Prostate gland (tissue), 2 donors: Measurements from ENCODE around the gene KRTAP2-1. TPM values are rescaled to one million over a fixed set of nuclear protein-coding genes. Genes with fewer than 3 reads are reported as not detected.
"Not testable (repeated sequence)": the region's sequence is repeated elsewhere in the genome, so short reads cannot be mapped to it uniquely, and the experiment has no call there.

Source experiments
- DNase-seq: peaks from one replicate; pipeline ENCODE4 v3.0.0-alpha.2; 2019; ENCODE audit warnings: low spot score
- H3K27ac ChIP-seq, 2 donors: fragments of 200-600 bp; sonication (generic); 2 replicates each; pipeline ENCODE4 v1.5.1; 2017 to 2019
- H3K27me3 ChIP-seq: fragments of 200-600 bp; sonication (generic); replicated peaks from 2 replicates; pipeline ENCODE4 v1.5.1; 2019; ENCODE audit not compliant: insufficient read depth
- H3K36me3 ChIP-seq, 2 donors: fragments of 200-600 bp; sonication (generic); 1 replicate in 1 of 2; 2 replicates in 1 of 2; pipeline versions ENCODE4 v1.5.1 to v1.8.1; 2017 to 2019
- H3K4me1 ChIP-seq: fragments of 200-600 bp; sonication (generic); replicated peaks from 2 replicates; pipeline ENCODE4 v1.5.1; 2019
- H3K4me3 ChIP-seq, 2 donors: fragments of 200-600 bp; sonication (generic); 2 replicates each; pipeline ENCODE4 v1.5.1; 2017 to 2019
- H3K9me3 ChIP-seq: fragments of 200-600 bp; sonication (generic); 2 replicates; pipeline ENCODE4 v1.5.1; 2017
- CTCF ChIP-seq, 4 experiments: fragments of 200-600 bp in 2 of 4; fragments of 450-650 bp in 2 of 4; sonication (generic) in 2 of 4; IDR thresholded peaks; 1 replicate in 3 of 4; 2 replicates in 1 of 4; pipeline ENCODE4 v1.5.1; 2016 to 2019; ENCODE audit warnings: antibody characterized with exemption in 4 of 4, mild to moderate bottlenecking in 2 of 4, moderate library complexity in 2 of 4
- POLR2A ChIP-seq: fragments of 450-650 bp; IDR thresholded peaks from one replicate; pipeline ENCODE4 v1.6.1; 2016; ENCODE audit warnings: antibody characterized with exemption, mild to moderate bottlenecking
- POLR2AphosphoS5 ChIP-seq: sonication (generic); formaldehyde crosslinking; IDR thresholded peaks from one replicate; pipeline ENCODE4 v1.6.1; 2017; ENCODE audit warnings: antibody characterized with exemption
- WGBS: methylation state at CpG from one replicate; pipeline ENCODE4 v1.1.5; 2018; 5-methylcytosine and 5-hydroxymethylcytosine counted together
- intact Hi-C: fragments of 100-400 bp; cut with DNase I; formaldehyde crosslinking; loops from one replicate; pipeline ENCODE4 v1.14.2; 2022
- total RNA-seq, 2 donors: library from RNA; depleted of rRNA; stranded (reverse); fragments of >200 nt; gene quantifications; one replicate each; pipeline ENCODE4 v1.1.0, GENCODE V29; 2016

KRTAP2-1 gene
- total RNA-seq, 2 donors from 2014 or later, result not detected

GRCh38 chr17:41065829-41066624, 18.9 kb upstream of the KRTAP2-1 start, which contains the start of gene KRTAP2-4:
KRTAP2-4 (minus strand) TSS chr17:41065879; CDS start chr17:41065845, 34 bp downstream.
- Histone ChIP-seq H3K27me3 (no peaks in the 10 kb centered on the region), H3K4me1 (no peaks in the 10 kb centered on the region), H3K27ac (no peak within 1 kb of the TSS), H3K36me3 (no peaks in the 10 kb centered on the region), H3K9me3 (no peaks in the 10 kb centered on the region), H3K4me3 (no peak within 1 kb of the TSS)
- intact Hi-C loops, result no loop called here
- no peak for DNase-seq
- 91% methylated on average over 6 of the region's 6 CpGs for WGBS
- TF ChIP-seq POLR2A, result no peak
- TF ChIP-seq CTCF (IDR thresholded peaks at IDR 0.05), result no peak
- TF ChIP-seq POLR2AphosphoS5, result no peak

- H3K36me3 ChIP-seq, H3K27ac ChIP-seq, H3K4me3 ChIP-seq, H3K4me1 ChIP-seq, H3K9me3 ChIP-seq, intact Hi-C loops, DNase-seq, H3K27me3 ChIP-seq: not testable (repeated sequence)
- 67% methylated on average over 8 of the region's 16 CpGs for WGBS
These were observed 18.0 kb upstream of the KRTAP2-1 start for GRCh38 chr17:41065016-41065689.

GRCh38 chr17:41064301-41064700, 17.2 kb upstream of the KRTAP2-1 start:
- intact Hi-C loops, result no loop called here
- WGBS, result 94% methylated on average over 1 of the region's 1 CpG
- no peak for DNase-seq

GRCh38 chr17:41063449-41063848, 16.3 kb upstream of the KRTAP2-1 start:
- WGBS, result 50% methylated on average over 4 of the region's 4 CpGs
- TF ChIP-seq POLR2A, result no peak
- no peak for TF ChIP-seq CTCF (IDR thresholded peaks at IDR 0.05)
- no peak for TF ChIP-seq POLR2AphosphoS5
- H3K36me3 ChIP-seq, result no peaks in the 10 kb centered on the region
- H3K4me1 ChIP-seq, result no peaks in the 10 kb centered on the region
- H3K27me3 ChIP-seq, result no peaks in the 10 kb centered on the region
- H3K27ac ChIP-seq, result no peak overlapping the region
- no peak for DNase-seq
- no peak overlapping the region for H3K4me3 ChIP-seq
- H3K9me3 ChIP-seq, result no peaks in the 10 kb centered on the region
- intact Hi-C loops, result no loop called here

More at GRCh38 chr17:41064301-41064700, 17.2 kb upstream of the KRTAP2-1 start:
- Histone ChIP-seq H3K27me3 (no peaks in the 10 kb centered on the region), H3K27ac (no peak overlapping the region), H3K4me3 (no peak overlapping the region), H3K9me3 (no peaks in the 10 kb centered on the region), H3K4me1 (no peaks in the 10 kb centered on the region), H3K36me3 (no peaks in the 10 kb centered on the region)
- TF ChIP-seq POLR2AphosphoS5 (no peak), POLR2A (no peak), CTCF (IDR thresholded peaks at IDR 0.05) (no peak)

- H3K4me3 ChIP-seq, result no peak overlapping the region
- no peaks in the 10 kb centered on the region for H3K4me1 ChIP-seq
- 57% methylated on average over 1 of the region's 1 CpG for WGBS
- intact Hi-C loops, result no loop called here
- TF ChIP-seq POLR2AphosphoS5 (no peak), POLR2A (no peak), CTCF (IDR thresholded peaks at IDR 0.05) (no peak)
- no peak for DNase-seq
- H3K27me3 ChIP-seq, result no peaks in the 10 kb centered on the region
- no peaks in the 10 kb centered on the region for H3K9me3 ChIP-seq
- no peak overlapping the region for H3K27ac ChIP-seq
- no peaks in the 10 kb centered on the region for H3K36me3 ChIP-seq
These were observed 14.8 kb upstream of the KRTAP2-1 start for GRCh38 chr17:41061964-41062363.
